Skin epidermis (tissue), 12 donors: ENCODE results near the gene ADAT3.

Experiments used
- H3K27ac ChIP-seq, 21 experiments: fragments of 200-600 bp; sonication (generic) in 11 of 21; one replicate each; pipeline ENCODE4 v1.5.0; 2020; ENCODE audit warnings: mild to moderate bottlenecking in 3 of 21, inconsistent platforms in 2 of 21, moderate library complexity in 2 of 21
- H3K4me3 ChIP-seq, 7 experiments: fragments of 200-600 bp; sonication (generic) in 2 of 7; one replicate each; pipeline ENCODE4 v1.5.0; 2020; ENCODE audit warnings: inconsistent platforms in 2 of 7, mild to moderate bottlenecking in 2 of 7, moderate library complexity in 1 of 7

The ADAT3 gene

GRCh38 chr19:1947651-1948209 is 42.5 kb downstream of the ADAT3 start:
- H3K27ac ChIP-seq, result no peak overlapping the region
- no peak overlapping the region for H3K4me3 ChIP-seq

- Histone ChIP-seq H3K27ac (no peak overlapping the region), H3K4me3 (no peak overlapping the region)
These were observed 44.3 kb downstream of the ADAT3 start for GRCh38 chr19:1949304-1950101.

GRCh38 chr19:1950640-1951039 is 45.4 kb downstream of the ADAT3 start:
- Histone ChIP-seq H3K4me3 (no peak overlapping the region), H3K27ac (no peak overlapping the region)

DNA sequence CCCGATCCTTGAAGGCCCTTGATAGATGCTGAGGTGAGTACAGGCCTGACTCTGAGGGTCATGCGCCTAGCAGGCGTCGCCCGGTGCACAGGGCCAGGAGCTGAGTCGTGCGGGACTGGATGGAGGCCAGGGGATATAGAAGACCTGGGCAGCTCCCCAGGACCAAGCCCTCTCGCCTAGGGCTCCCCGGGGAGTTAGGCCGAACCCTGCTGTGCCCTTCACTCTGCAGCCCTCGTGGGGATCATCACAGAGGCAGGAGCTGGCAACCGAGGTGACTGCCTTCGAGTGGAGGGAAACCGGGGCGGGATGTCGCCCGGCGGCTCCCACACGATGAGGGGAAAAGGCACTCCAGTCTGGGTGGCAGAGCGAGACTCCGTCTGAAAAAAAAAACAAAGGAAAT is 47.4 kb downstream of the ADAT3 start:
- H3K4me3 ChIP-seq, result no peak overlapping the region
- no peak overlapping the region for H3K27ac ChIP-seq

DNA sequence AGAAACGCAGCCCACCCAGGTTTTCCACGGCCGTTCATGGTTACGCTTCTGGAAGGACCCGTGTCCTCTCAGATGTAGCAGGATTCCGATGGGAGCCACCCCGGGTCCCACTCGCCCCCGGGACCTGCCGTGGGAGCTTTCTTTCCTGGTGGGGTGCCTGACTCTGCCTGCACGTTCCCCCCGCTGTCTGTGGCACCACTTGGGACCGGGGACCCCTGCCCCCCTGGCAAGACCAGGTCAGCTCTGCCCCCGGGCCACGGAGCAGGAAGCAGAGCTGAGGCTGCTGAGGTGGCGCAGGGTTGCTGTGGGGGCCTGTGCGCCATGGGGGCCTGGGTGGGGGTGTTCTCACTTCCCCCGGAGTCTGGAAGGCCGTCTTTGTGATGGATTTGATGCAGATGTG is 47.8 kb downstream of the ADAT3 start:
- no peak overlapping the region for H3K4me3 ChIP-seq
- no peak overlapping the region for H3K27ac ChIP-seq

- Histone ChIP-seq H3K27ac (no peak overlapping the region), H3K4me3 (no peak overlapping the region)
These were observed 48.4 kb downstream of the ADAT3 start for GRCh38 chr19:1953441-1954094.

- H3K4me3 ChIP-seq, result no peak overlapping the region
- H3K27ac ChIP-seq, result no peak overlapping the region
These were observed 49.3 kb downstream of the ADAT3 start for GRCh38 chr19:1954532-1954933.

- H3K4me3 ChIP-seq, result no peak overlapping the region
- H3K27ac ChIP-seq, result no peak overlapping the region
These were observed 50.2 kb downstream of the ADAT3 start for GRCh38 chr19:1955171-1956121.

DNA sequence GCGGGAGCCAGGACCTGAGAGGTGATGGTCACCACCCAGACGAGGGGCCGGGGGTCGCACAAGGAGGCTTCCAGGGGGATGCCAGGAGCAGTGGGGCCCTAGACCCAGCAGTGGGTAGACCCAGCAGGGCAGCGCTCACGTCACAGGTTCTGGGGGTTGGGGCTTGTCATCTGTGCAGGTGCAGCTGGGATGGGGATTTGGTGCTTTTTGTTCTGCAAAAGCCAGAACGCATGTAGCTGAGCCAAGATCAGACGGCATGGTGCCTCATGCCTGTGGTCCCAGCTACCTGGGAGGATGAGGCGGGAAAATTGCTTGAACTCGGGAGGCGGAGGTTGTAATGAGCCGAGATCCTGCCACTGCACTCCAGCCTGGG is 50.9 kb downstream of the ADAT3 start:
- Histone ChIP-seq H3K27ac (no peak overlapping the region), H3K4me3 (no peak overlapping the region)

- no peak overlapping the region for H3K27ac ChIP-seq
These were observed 51.8 kb downstream of the ADAT3 start for GRCh38 chr19:1956868-1957492.

GRCh38 chr19:1957562-1958248 is 52.5 kb downstream of the ADAT3 start:
- Histone ChIP-seq H3K4me3 (no peak overlapping the region), H3K27ac (no peak overlapping the region)

More at GRCh38 chr19:1956868-1957492, 51.8 kb downstream of the ADAT3 start:
- no peak overlapping the region for H3K4me3 ChIP-seq

DNA sequence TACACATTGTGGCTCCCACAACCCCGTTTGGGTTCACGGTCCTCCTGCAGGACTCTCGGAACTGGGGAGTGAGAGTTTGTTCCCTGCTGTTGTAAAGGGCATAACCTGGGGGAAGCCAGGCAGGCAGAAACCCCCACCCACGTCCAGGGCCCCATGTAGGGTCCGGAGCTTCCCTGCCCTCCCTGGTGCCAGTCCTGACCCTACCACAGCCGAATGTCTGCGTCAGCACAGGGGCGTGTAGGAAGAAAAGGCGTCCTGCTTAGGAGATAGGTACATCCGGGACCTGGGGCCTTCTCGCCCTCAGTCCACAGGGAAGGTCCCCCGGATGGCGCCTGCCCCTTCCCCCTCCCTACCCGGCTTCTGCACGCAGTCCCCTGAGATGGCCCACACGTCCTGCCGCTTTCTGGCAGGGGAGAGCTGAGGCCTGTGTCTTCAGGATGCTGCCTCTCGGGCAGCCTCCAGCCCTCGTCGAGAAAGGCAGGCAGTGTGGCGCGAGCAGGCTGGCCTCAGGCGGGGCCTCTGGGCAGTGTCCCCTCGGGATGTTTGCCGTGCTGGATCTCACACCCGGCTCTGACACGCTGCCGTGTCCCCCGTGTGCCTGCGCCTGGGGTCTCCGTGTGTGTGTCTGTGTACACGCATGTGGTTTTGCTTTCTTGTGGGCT is 54.9 kb downstream of the ADAT3 start:
- no peak overlapping the region for H3K4me3 ChIP-seq
- no peak overlapping the region for H3K27ac ChIP-seq

DNA sequence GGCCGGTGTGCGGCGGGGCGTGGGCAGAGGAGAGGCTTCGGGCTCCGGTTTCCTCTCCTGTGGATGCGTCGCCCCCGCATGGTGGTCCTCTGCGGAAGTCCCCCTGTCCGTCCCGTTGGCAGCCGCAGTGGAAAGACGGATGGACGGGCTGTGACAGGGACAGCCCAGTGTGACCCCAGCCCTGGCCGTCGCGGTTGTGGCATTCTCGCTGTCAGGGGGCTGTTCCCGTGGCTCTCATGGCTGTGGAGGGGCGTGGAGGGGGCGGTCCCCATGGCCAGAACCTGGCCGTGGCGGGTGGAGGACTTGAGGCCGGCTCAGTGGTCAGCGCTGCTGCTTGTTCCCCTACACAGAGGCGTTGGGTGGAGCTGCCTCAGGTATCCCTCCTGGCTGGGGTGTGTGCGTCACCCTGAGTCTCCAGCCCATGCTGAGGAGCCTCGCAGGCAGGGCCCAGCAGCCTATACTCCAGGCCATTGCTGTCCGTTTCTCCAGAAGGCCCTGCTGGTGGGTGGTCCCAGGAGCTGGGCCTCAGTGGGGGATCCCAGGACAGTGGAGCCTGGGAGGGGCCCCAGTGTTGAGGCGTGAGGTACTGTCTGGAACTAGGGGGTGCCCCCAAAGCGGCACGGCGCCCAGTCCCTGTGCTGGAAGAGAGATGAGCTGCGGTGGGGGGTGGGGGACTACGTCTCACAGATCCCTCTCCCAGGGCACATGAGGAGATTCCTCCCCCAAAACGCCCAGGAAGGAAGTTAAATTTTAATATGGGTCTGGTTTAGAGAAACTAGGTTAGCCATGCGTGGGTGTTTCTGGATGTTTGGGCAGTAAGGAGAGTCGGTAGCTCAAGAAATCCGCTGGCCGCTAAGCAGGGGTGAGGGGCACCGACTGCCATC is 56.0 kb downstream of the ADAT3 start:
- Histone ChIP-seq H3K4me3 (no peak overlapping the region), H3K27ac (no peak overlapping the region)

- H3K4me3 ChIP-seq, result no peak overlapping the region
- H3K27ac ChIP-seq, result no peak overlapping the region
These were observed 57.5 kb downstream of the ADAT3 start for GRCh38 chr19:1962674-1963073.
